ENCODE measurements around the gene LTF. TPM values are rescaled to one million over a fixed set of nuclear protein-coding genes. Genes with fewer than 3 reads are reported as not detected.

The LTF gene
- total RNA-seq, 1 experiment from 2014 or later: not detected

DNA sequence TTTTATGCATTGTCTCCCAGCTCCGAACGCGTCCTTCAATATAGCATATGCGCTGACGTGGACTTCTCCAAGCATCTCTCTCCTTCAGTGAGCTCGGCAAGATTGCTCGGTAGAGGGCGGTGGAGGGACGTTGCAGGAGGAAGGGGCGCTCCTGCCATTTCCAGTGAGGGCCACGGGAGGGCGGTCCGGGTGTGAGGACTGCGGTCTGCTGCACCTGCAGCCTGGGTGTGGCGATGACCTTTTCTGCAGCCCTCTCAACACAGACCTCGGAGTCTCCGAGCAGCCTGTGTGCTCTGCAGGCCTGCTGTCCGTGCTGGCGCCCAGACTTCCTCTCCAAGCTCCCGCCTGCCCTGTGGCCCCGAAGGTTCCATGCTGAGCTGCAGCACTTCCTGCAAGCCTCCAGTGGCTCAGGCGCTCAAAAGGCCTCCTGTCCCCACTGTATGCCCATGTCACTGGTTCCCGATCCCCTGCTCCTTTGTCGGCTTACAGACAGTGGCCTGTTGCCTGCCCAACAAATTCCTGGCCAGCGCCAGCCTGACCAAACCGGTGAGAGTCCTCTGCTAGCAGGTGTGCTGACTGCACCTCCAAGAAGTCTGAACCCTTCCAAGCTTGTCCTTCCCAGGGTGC lies 24.1 kb upstream of the LTF start:
- POLR2A ChIA-PET: interaction anchor here (0.7 to 1.7 kb wide), 5 partner anchors 11 to 140 kb away, joined by 3 to 10 read pairs (median 4); no protein-coding TSS in a partner anchor
- no peak overlapping the region for H3K4me3 ChIP-seq (replicated peaks in 1 of 2; ENCODE audit: low read depth in 1 of 2, low read length in 2 of 2)

More for the DNA sequence above, 24.1 kb upstream of the LTF start:
- Histone ChIP-seq H3K9me3 (ENCODE audit: control insufficient read depth in 1 of 2, insufficient read depth in 1 of 2, low read depth in 1 of 2, low read length in 2 of 2) (no peaks in the 10 kb centered on the region), H3K9me2 (ENCODE audit: insufficient read depth) (no peaks in the 10 kb centered on the region), H4K20me1 (ENCODE audit: insufficient read depth) (no peaks in the 10 kb centered on the region), H3K27me3 (ENCODE audit: insufficient read depth, low read length) (no peaks in the 10 kb centered on the region), H3K9ac (ENCODE audit: low read length) (no peak overlapping the region), H3K36me3 (ENCODE audit: control insufficient read depth in 1 of 2, insufficient read depth in 2 of 2, low read length in 2 of 2) (no peaks in the 10 kb centered on the region), H3K4me1 (ENCODE audit: control insufficient read depth in 1 of 2, insufficient read depth in 2 of 2, low read length in 2 of 2) (peaks cover 0 to 10% of the 10 kb centered on the region in 2 experiments; a peak in 1 of 4 replicates), H3K4me2 (ENCODE audit: low read length) (peak overlapping the region; percentile 57), H2AFZ (ENCODE audit: low read depth, low read length, poor library complexity, severe bottlenecking) (peak overlapping the region; percentile 16), H3K27ac (ENCODE audit: low read depth, low read length) (no peak overlapping the region), H3K79me2 (ENCODE audit: insufficient read depth, low read length) (no peaks in the 10 kb centered on the region)
- RAD21 ChIA-PET (ENCODE audit: low non-redundant PET in 1 of 2, low total read pairs in 2 of 2, uncharacterized antibody in 2 of 2, unreplicated experiment in 2 of 2): interaction anchor here (0.6 to 1.7 kb wide), 10 partner anchors 46 to 421 kb away, joined by 3 to 21 read pairs (median 4); no protein-coding TSS in a partner anchor
- intact Hi-C loops (cut with micrococcal nuclease): loop anchor here (1.0 to 5.0 kb wide), 3 partner anchors 69 to 408 kb away; no protein-coding TSS in a partner anchor
- ATAC-seq (peak; percentile 98), DNase-seq (ENCODE audit: low read depth, low spot score) (peak; percentile 85)
- CTCF ChIA-PET: interaction anchor here (0.6 to 3.4 kb wide), 31 partner anchors 9 to 207 kb away, joined by 3 to 144 read pairs (median 5); partner anchors contain the start of gene RTP3
- TF ChIP-seq YY1 (IDR thresholded peaks at IDR 0.05; ENCODE audit: extremely low read depth, insufficient replicate concordance, low read depth, low read length) (peak; percentile 65), ZBTB33 (IDR thresholded peaks at IDR 0.05; ENCODE audit: extremely low read depth, insufficient replicate concordance, low read length) (no peak), SP1 (IDR thresholded peaks at IDR 0.05; ENCODE audit: low read depth) (no peak), RAD21 (IDR thresholded peaks at IDR 0.05; ENCODE audit: low read depth) (peak; percentile 100), CBX3 (IDR thresholded peaks at IDR 0.05; ENCODE audit: low read depth) (peak; percentile 87), JUND (IDR thresholded peaks at IDR 0.05) (no peak), SIN3A (IDR thresholded peaks at IDR 0.05; ENCODE audit: low read depth) (no peak), POLR2A (IDR thresholded peaks at IDR 0.05; ENCODE audit: borderline replicate concordance, extremely low read depth, insufficient read depth, insufficient read length) (no peak), CEBPB (IDR thresholded peaks at IDR 0.05; ENCODE audit: low read depth) (no peak), ZFX (IDR thresholded peaks at IDR 0.05) (no peak), FOSL1 (IDR thresholded peaks at IDR 0.05; ENCODE audit: low read depth) (no peak), TCF7L2 (IDR thresholded peaks at IDR 0.05; ENCODE audit: borderline replicate concordance, extremely low read depth, insufficient read depth, insufficient read length) (no peak), EGR1 (IDR thresholded peaks at IDR 0.05; ENCODE audit: low read depth) (no peak), POLR2AphosphoS5 (IDR thresholded peaks at IDR 0.05; ENCODE audit: low read depth, low read length) (no peak), ZNF274 (IDR thresholded peaks at IDR 0.05; ENCODE audit: low read depth, low read length) (no peak), CTCF (IDR thresholded peaks at IDR 0.05 in 2 of 3, conservative IDR thresholded peaks at IDR 0.05 in 1 of 3; ENCODE audit: borderline replicate concordance in 1 of 3, insufficient read depth in 1 of 3, low read depth in 2 of 3, low read length in 2 of 3) (peak; percentile 100)
- TF ChIP-seq, protein P1, sequence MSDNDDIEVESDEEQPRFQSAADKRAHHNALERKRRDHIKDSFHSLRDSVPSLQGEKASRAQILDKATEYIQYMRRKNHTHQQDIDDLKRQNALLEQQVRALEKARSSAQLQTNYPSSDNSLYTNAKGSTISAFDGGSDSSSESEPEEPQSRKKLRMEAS (IDR thresholded peaks at IDR 0.05): peak; percentile 61
- TF ChIP-seq, protein P2, sequence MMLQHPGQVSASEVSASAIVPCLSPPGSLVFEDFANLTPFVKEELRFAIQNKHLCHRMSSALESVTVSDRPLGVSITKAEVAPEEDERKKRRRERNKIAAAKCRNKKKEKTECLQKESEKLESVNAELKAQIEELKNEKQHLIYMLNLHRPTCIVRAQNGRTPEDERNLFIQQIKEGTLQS (IDR thresholded peaks at IDR 0.05): no peak
- no TSS peak for BruUV-seq (replicated peaks)
